Stimulated activated CD4-positive, alpha-beta T cell treated with anti-CD3 and anti-CD28 coated beads, Interleukin-4, amount 100 ng/mL, for 1 hour (primary cell): Measurements from ENCODE around the gene FGF2.
"Not testable (repeated sequence)": the region's sequence is repeated elsewhere in the genome, so short reads cannot be mapped to it uniquely, and the experiment has no call there.

Experiments used
- DNase-seq: peaks from one replicate; pipeline ENCODE4 v3.0.0-alpha.2; 2020

The FGF2 gene

GRCh38 chr4:122849789-122850188, 23.2 kb downstream of the FGF2 start:
- not testable (repeated sequence) for DNase-seq

GRCh38 chr4:122851568-122851967, 24.9 kb downstream of the FGF2 start:
- DNase-seq = no peak

- no peak for DNase-seq
Observed at GRCh38 chr4:122854447-122855352, 28.1 kb downstream of the FGF2 start.

DNA sequence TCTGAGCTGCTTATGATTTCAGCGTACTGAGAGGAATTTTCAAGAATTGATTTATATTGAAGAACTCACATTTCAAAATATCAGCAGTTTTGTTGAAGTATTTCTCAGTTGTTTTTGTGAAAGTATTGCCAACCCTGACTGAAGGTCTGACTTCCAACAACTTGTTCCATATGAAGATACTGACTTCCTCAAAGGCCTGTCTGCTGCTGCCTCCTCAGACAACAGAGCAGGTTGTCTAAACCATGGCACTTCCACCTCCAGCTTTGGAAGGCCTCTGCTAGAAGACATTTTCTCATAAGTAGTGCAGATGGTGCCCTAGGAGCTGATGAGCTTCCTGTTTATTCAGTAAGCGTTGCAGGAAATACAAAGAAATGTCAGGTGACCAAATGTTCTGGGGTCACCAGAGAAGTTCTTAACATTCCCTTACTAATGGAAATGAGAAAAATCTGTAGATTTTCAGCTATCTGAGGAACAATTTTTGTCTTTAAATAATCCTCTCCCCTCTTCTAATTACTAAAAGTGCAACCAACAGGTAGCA, 28.8 kb downstream of the FGF2 start:
- DNase-seq = no peak

DNA sequence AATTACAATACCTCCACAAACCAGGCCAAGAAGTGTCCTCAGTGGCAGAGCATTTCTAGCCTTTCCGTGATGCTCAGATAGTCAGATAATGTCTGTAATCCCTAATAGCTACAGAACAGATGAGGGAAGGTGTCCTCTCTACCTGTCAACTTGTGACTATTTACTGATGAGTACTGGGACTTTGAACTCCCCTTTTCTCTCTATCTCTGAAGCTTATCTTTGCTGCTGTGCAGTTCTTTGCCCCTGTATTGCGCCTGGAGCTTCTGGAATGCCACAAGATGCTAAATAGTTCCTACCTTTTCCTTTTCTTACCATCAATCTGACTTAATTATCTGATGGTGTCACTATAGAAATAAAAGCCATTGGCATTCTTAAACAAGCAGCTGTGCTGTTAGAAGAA, 30.5 kb downstream of the FGF2 start:
- DNase-seq = no peak

DNA sequence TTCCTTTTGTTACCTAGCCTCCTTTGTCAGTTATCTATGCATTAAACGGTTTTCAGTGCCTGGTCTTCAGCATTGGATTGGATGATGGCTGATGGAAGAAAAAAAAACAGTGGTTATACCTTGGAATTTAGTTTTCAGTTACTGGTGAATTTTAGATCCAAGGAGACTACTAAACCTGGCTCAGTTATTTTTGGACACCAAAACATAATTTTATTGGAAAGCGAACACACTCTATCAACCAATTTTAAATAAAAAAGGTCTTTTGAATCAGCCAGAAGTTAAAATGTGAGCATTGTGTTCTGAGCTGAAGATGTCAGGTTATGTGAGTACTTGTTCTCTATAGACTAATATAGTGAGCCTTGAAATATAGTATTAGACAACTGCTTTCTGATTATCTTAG, 32.1 kb downstream of the FGF2 start:
- DNase-seq = no peak

- no peak for DNase-seq
Observed at GRCh38 chr4:122861172-122861943, 34.7 kb downstream of the FGF2 start.

GRCh38 chr4:122863639-122864038, 37.0 kb downstream of the FGF2 start:
- no peak for DNase-seq

DNA sequence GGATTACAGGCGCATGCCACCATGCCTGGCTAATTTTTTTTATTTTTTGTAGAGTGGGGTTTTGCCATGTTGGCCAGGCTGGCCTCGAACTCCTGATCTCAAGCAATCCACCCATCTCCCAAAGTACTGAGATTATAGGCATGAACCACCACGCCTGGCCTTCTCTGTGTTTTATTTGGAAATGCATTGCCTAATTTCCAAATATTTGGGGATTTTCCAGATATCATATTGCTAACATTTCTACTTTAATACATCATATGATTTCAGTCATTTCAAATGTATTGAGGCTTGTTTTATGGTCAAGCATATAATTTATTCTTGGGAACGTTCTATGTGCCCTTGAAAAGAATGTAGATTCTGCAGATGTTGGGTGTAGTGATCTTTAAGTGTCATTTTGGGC, 38.8 kb downstream of the FGF2 start:
- no peak for DNase-seq

DNA sequence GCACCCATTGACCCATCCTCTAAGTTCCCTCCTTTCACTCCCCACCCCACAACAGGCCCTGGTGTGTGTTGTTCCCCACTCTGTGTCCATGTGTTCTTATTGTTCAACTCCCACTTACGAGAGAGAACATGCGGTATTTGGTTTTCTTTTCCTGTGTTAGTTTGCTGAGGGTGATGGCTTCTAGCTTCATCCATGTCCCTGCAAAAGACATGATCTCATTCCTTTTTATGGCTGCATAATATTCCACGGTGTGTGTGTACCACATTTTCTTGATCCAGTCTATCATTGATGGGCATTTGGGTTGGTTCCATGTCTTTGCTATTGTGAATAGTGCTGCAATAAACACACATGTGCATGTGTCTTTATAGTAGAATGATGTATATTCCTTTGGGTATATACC, 41.6 kb downstream of the FGF2 start:
- DNase-seq = not testable (repeated sequence)

- no peak for DNase-seq
Observed at GRCh38 chr4:122873146-122873545, 46.5 kb downstream of the FGF2 start.

DNA sequence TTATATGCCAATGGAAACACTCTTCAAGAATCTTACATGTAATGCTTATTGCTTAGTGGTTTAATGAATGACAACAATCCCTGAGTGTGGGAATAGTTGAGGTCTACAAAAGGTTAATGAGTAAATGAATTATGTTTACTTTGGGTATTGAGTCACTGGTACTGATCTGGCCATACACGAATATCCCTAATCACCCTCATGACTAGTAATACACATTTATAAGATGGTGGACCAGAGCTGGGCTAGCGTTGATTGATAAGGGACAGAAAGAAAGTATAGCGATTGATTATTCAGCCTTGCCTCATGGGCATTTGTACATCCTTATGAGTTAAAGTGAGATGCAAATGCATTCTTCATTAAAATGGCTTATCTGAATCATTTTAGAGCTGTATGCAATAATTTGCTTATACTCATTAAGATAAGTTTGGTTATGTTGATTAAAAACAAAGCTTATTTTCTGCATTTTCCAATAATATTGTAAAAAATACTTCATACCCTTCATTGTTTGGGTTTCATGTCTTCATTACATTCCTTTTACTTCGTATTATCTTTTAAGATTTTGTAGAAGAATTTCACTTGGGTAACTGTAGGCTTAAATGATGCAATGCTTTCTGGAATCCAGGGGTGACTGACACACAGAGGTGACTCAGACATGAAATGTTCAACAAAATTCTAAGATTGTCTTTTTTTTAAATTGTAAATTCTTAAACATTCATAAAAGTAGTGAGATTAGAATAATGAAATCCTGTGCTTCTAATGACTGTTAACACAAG, 47.4 kb downstream of the FGF2 start:
- DNase-seq = no peak

- DNase-seq = no peak
Observed at GRCh38 chr4:122875949-122876348, 49.3 kb downstream of the FGF2 start.

DNA sequence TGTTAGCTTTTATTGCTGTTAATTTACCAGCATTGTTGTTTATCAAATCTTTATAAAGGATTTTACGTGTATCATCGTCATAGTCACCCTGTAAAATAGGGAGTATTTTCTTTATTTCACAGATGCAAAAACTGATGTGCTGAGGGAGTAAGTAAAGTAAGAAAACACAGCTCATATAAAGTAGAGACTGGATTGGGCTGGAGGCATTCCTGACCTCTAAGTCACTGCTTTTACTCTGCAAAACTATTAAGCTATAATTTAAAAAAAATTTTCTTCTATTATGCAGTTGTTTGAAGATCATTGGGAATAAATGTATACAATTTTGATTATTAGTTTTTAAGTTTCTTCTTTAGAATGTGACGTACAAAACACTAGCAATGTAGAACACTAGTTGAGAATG, 49.8 kb downstream of the FGF2 start:
- DNase-seq = no peak

DNA sequence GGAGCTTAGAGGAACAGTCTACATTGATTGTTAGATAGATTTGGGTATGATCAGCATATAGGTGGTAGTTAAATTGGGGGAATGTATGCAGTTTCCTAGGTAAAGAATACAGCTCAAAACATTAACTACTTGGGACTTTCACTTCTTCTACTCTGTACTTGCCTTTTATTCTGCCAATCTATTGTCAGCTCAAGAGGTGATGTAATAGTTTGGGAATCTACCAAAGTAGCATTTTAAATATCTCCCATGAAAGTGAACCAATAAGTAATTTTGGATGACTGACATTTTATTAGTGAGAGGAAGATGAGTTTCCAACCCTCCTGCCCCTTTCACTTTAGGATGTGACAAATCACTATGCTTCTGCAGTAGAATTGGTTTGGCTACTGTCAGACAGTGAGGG, 52.4 kb downstream of the FGF2 start:
- no peak for DNase-seq

- DNase-seq = no peak
Observed at GRCh38 chr4:122882857-122883735, 56.5 kb downstream of the FGF2 start.

DNA sequence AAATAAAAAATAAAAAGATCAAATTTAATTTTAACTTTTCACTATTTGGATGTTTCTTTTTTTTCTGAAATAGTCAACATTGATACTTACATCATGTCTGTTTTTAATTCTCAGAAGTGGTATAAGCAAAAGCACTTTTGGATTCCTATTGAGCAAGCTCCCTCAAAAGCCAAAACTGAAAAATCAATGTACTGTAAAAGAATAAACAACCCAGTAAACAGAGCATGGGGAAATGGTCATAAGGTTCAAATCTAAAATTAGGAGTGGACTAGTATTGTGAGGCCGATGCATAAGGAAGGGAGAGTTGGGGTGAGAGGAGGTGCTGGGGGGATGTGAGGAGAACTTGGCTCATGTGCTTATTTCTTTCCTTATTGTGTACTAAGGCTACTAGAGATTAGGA, 57.9 kb downstream of the FGF2 start:
- no peak for DNase-seq

DNA sequence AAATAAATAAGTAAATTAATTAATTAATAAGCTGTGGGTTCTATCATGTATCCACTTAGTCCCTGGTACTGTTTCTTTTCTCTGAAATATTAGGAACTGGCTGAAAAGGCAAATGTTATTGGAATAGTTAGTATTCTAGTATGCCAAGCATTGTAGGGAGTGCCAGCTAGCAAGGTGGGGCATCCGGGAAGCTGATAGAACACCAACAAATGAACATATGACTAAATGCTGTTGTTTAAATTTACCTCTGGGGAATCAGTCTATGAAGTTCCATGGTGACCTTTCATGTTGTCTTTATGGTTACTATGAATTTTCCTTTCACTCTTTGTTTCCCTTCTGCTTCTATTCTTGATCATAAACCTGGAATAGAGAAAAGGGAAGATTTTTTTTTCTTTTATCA, 63.1 kb downstream of the FGF2 start:
- no peak for DNase-seq

GRCh38 chr4:122890147-122890795, 63.6 kb downstream of the FGF2 start:
- no peak for DNase-seq

DNA sequence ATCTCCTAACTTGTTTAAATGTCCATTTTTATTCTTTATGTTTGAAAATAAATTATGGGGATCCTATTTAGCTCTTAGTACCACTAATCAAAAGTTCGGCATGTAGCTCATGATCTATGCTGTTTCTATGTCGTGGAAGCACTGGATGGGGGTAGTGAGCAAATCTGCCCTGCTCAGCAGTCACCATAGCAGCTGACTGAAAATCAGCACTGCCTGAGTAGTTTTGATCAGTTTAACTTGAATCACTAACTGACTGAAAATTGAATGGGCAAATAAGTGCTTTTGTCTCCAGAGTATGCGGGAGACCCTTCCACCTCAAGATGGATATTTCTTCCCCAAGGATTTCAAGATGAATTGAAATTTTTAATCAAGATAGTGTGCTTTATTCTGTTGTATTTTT, 68.2 kb downstream of the FGF2 start:
- DNase-seq = no peak

DNA sequence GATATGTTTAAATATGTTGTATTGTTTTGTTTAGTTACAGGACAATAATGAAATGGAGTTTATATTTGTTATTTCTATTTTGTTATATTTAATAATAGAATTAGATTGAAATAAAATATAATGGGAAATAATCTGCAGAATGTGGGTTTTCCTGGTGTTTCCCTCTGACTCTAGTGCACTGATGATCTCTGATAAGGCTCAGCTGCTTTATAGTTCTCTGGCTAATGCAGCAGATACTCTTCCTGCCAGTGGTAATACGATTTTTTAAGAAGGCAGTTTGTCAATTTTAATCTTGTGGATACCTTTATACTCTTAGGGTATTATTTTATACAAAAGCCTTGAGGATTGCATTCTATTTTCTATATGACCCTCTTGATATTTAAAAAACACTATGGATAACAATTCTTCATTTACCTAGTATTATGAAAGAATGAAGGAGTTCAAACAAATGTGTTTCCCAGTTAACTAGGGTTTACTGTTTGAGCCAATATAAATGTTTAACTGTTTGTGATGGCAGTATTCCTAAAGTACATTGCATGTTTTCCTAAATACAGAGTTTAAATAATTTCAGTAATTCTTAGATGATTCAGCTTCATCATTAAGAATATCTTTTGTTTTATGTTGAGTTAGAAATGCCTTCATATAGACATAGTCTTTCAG, 68.8 kb downstream of the FGF2 start:
- no peak for DNase-seq
